ENCODE results near the gene TIRAP.
"Not testable (repeated sequence)": the region's sequence is repeated elsewhere in the genome, so short reads cannot be mapped to it uniquely, and the experiment has no call there.

TIRAP gene

GRCh38 chr11:126284829-126285228 is 1.9 kb downstream of the TIRAP start:
- peak; percentile 22 for DNase-seq (ENCODE audit: low spot score)

- no peak for DNase-seq (ENCODE audit: low spot score)
Observed at GRCh38 chr11:126288237-126288636, 5.3 kb downstream of the TIRAP start.

GRCh38 chr11:126290887-126291286 is 8.0 kb downstream of the TIRAP start:
- DNase-seq (ENCODE audit: low spot score) = no peak

GRCh38 chr11:126293726-126294125 is 10.8 kb downstream of the TIRAP start:
- no peak for DNase-seq (ENCODE audit: low spot score)

DNA sequence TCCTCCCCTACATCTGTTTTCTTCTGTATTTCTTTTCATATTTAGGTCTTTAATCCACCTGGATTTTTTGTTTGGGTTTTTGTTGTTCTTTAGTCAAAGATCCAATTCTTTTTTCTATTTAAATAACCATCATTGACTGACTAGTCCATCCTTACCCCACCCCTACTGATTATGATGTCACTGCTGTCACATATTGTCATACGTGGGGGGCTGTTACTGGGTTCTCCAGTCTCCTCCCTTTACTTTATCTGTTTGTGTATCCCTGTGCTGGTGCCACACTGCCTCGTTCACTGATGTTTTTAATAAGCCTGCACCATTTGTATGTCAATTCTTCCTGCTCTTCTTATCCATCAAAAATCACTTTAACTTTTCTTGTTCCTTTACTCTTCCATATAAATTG is 14.1 kb downstream of the TIRAP start:
- DNase-seq (ENCODE audit: low spot score) = no peak

GRCh38 chr11:126303623-126304456 is 20.9 kb downstream of the TIRAP start, which contains the start of gene DCPS:
DCPS (plus strand) TSS chr11:126304060; CDS start chr11:126304081, 21 bp downstream.
- DNase-seq (ENCODE audit: low spot score) = peak; percentile 83

- no peak for DNase-seq (ENCODE audit: low spot score)
Observed at GRCh38 chr11:126304457-126305075, 21.7 kb downstream of the TIRAP start.

- DNase-seq (ENCODE audit: low spot score) = no peak
Observed at GRCh38 chr11:126305699-126306098, 22.8 kb downstream of the TIRAP start.

- DNase-seq (ENCODE audit: low spot score) = peak; percentile 33
Observed at GRCh38 chr11:126307706-126308105, 24.8 kb downstream of the TIRAP start.

DNA sequence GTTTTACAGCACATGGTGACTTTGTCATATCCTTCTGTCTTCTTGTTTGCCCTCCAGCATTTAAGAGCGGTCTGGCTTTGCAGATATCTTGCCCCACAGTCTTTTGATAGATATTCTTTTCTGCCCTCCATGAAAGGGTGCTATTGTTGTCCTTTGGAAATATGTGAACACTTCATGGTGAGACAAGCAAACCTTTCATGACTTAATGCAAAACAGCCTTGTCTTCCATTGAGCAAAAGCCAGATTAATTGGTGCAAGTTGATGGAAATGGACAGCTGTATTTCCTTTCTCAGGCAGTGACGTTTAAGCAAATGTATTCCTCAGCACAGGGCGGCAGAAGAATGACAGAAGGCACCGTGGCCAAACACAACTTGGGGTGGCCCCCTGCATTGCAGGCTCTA is 25.4 kb downstream of the TIRAP start:
- DNase-seq (ENCODE audit: low spot score) = no peak

DNA sequence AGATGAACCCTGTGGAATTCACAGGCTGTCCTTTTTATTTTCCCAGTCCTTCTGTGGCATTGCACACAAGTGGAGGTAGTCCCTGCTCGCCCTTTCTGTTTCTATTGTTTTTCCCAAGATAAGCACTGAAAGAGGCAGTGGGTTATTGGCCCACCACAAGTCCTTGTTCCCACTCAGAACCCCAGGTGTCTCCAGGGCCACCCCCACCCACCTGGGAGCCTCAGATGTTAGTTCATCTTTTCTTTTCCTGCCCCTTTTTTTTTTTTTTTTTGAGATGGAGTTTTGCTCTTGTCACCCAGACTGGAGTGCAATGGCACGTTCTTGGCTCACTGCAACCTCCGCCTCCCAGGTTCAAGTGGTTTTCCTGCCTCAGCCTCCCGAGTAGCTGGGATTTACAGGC is 25.9 kb downstream of the TIRAP start:
- not testable (repeated sequence) for DNase-seq (ENCODE audit: low spot score)

- DNase-seq (ENCODE audit: low spot score) = peak; percentile 86
Observed at GRCh38 chr11:126310200-126310991, 27.5 kb downstream of the TIRAP start.

GRCh38 chr11:126310992-126311310 is 28.1 kb downstream of the TIRAP start:
- no peak for DNase-seq (ENCODE audit: low spot score)

DNA sequence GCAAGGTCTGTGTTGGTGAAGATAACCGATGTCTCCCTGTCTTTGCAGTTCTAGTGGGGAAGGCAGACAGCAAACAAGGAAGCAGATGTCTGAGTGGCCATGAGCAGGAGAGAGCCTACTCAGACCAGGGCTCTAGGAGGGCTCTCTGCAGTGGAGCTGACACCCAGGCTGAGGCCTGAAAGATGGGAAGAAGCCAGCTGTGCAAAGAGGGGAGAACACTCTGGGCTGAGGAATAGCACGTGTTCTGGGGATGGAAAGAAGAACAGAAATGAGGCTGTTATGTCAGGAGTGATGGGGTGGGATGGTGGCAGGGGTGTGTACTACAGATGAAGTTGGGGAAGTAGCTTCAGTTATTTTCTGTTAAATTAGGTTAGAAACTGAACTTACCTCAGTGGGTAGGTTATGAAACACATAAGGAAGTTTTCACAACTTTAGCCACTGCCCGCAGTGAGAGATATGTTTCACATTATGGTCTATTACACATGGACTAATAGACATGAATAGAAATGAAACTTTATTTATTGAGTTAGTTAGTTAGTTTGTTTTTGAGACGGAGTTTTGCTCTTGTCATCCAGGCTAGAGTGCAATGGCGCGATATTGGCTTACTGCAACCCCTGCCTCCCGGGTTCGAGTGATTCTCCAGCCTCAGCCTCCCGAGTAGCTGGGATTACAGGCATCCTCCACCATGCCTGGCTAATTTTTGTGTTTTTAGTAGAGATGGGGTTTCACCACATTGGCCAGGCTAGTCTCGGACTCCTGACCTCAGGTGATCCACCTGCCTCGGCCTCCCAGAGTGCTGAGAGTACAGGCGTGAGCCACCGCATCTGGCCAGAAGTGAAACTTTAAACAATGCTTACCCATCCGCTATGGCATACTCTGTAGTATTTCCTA is 28.8 kb downstream of the TIRAP start:
- DNase-seq (ENCODE audit: low spot score) = no peak

DNA sequence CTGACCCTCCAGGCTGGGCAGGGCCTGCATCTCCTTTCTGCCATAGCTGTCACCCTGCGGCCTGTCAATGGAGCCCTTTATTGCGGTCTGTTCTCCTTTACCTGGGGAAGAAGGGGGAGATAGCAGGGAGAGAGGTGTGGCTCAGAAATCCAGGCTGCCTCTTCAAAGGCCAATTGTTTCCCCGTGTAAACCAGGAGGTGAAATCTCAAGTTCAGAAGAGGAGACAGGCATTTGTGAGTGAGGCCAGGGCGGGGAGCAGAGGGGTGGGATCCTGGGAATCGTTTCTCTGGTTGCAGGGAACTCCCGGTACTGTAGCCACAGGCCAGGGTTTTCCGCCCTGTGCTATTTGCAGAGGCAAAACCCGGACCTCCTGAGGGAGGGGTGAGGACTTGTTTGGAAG is 30.1 kb downstream of the TIRAP start:
- DNase-seq (ENCODE audit: low spot score) = no peak

DNA sequence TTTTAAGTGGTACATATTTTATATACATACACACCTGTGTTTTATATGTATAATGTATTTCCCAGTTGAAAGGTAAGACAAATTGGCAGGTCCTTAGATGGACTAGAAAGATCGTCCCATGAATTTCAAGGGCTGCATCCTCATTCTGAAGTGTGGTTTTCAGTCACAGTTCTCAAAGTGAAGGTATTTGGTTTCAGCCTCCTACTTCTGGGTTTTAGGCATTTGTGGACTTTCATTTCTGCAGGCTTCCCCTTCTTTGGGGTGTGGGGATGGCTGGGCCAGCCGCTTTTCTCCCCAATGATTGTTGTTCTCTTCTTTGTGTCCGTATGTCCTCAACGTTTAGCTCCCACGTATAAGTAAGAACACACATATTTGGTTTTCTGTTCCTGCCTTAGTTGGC is 30.9 kb downstream of the TIRAP start:
- DNase-seq (ENCODE audit: low spot score) = no peak

GRCh38 chr11:126317432-126317755 is 34.5 kb downstream of the TIRAP start:
- DNase-seq (ENCODE audit: low spot score) = no peak

GRCh38 chr11:126317756-126318573 is 35.1 kb downstream of the TIRAP start:
- no peak for DNase-seq (ENCODE audit: low spot score)

GRCh38 chr11:126318574-126319373 is 35.9 kb downstream of the TIRAP start:
- DNase-seq (ENCODE audit: low spot score) = no peak

DNA sequence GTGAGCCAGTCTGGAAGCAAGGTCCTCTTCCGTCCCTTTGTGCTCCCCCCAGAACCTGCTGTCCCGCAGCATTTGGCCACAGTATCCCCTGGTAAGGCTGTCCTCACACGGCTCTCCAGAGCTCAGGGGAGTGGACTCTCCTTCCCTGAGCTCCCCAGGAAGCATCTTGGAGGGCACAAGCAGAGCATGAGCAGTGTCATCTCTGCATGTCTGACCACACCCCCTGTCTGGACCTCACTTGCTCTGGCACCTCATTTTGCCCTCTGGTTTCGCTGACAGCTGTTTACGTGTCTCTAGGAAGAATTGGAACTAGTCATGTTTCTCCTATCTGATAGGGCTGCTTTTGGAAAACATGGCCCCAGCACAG is 36.5 kb downstream of the TIRAP start:
- DNase-seq (ENCODE audit: low spot score) = no peak

Measured in hematopoietic multipotent progenitor cell treated with erythropoietin and hydrocortisone succinate and interleukin-3 and kit ligand, for 17 days (in vitro differentiated cells).